MM.1S (cell line): ENCODE results near the gene ETV5.

Experiments
- EZH2phosphoT487 ChIP-seq: fragments of 300-600 bp; sonication (generic); IDR thresholded peaks from 2 replicates; pipeline ENCODE4 v1.6.1; 2018; ENCODE audit warnings: antibody characterized with exemption, low read length
- TF ChIP-seq, protein P1 (sequence below): fragments of 300-600 bp; sonication (generic); IDR thresholded peaks from 2 replicates; pipeline ENCODE4 v1.5.1; 2016; ENCODE audit warnings: antibody characterized with exemption, low read length, mixed read lengths

DNA sequence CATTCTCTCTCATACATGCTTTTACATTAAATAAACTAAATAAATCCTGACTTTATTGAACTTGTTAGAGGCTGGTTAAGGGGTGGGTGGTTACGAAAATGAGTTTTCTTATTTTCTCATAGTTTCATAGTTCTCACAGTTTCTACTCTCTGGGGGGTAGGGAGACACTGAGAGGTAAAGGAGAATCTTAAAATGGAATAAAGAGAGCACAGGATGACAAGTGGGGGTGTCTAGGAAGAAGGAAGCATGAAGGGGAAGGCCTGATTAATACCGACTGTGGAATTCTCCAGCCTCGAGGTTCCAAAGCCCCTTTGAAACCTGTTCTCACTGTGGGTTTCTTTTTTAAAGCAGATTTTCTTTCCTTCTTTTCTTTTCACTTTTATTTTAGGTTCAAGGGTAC lies 104.7 kb downstream of the ETV5 start:
- TF ChIP-seq, protein P1, sequence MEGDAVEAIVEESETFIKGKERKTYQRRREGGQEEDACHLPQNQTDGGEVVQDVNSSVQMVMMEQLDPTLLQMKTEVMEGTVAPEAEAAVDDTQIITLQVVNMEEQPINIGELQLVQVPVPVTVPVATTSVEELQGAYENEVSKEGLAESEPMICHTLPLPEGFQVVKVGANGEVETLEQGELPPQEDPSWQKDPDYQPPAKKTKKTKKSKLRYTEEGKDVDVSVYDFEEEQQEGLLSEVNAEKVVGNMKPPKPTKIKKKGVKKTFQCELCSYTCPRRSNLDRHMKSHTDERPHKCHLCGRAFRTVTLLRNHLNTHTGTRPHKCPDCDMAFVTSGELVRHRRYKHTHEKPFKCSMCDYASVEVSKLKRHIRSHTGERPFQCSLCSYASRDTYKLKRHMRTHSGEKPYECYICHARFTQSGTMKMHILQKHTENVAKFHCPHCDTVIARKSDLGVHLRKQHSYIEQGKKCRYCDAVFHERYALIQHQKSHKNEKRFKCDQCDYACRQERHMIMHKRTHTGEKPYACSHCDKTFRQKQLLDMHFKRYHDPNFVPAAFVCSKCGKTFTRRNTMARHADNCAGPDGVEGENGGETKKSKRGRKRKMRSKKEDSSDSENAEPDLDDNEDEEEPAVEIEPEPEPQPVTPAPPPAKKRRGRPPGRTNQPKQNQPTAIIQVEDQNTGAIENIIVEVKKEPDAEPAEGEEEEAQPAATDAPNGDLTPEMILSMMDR: no peak
- no peak for TF ChIP-seq EZH2phosphoT487
